NOMO-1 treated with dmso at 0.1 percent for 144 hours (cell line): ENCODE data around the gene NOTCH1.
"Not testable (repeated sequence)": the region's sequence is repeated elsewhere in the genome, so short reads cannot be mapped to it uniquely, and the experiment has no call there.

Experiments
- DNase-seq: peaks from one replicate; lab custom pipeline; 2025; ENCODE audit not compliant: unreplicated experiment; lab: John Stamatoyannopoulos, UW

NOTCH1 gene

GRCh38 chr9:136578915-136579649 is 33.2 kb upstream of the NOTCH1 start:
- DNase-seq = no peak

- DNase-seq = no peak
Measured at GRCh38 chr9:136578626-136578914, 32.7 kb upstream of the NOTCH1 start.

GRCh38 chr9:136577941-136578625 is 32.2 kb upstream of the NOTCH1 start:
- DNase-seq = no peak

- DNase-seq = no peak
Measured at GRCh38 chr9:136576269-136576626, 30.4 kb upstream of the NOTCH1 start.

GRCh38 chr9:136575626-136576268 is 29.9 kb upstream of the NOTCH1 start:
- DNase-seq = no peak

GRCh38 chr9:136574606-136575005 is 28.8 kb upstream of the NOTCH1 start:
- DNase-seq = not testable (repeated sequence)

GRCh38 chr9:136572828-136573625 is 27.2 kb upstream of the NOTCH1 start:
- DNase-seq = no peak

GRCh38 chr9:136572003-136572827 is 26.4 kb upstream of the NOTCH1 start:
- DNase-seq = no peak

GRCh38 chr9:136571531-136571930 is 25.7 kb upstream of the NOTCH1 start:
- no peak for DNase-seq

- no peak for DNase-seq
Measured at GRCh38 chr9:136570916-136571315, 25.1 kb upstream of the NOTCH1 start.

GRCh38 chr9:136570191-136570845 is 24.5 kb upstream of the NOTCH1 start:
- no peak for DNase-seq

GRCh38 chr9:136569526-136570148 is 23.8 kb upstream of the NOTCH1 start:
- DNase-seq = no peak

- no peak for DNase-seq
Measured at GRCh38 chr9:136568288-136569081, 22.6 kb upstream of the NOTCH1 start.

GRCh38 chr9:136567651-136568287 is 21.9 kb upstream of the NOTCH1 start:
- DNase-seq = no peak

GRCh38 chr9:136566901-136567300 is 21.1 kb upstream of the NOTCH1 start:
- DNase-seq = no peak

- DNase-seq = no peak
Measured at GRCh38 chr9:136566553-136566895, 20.7 kb upstream of the NOTCH1 start.

- DNase-seq = no peak
Measured at GRCh38 chr9:136565715-136566552, 20.1 kb upstream of the NOTCH1 start.
